ENCODE data around the gene FAM124A. TPM values are rescaled to one million over a fixed set of nuclear protein-coding genes. Genes with fewer than 3 reads are reported as not detected.

Gene FAM124A
- total and polyA plus RNA-seq, 2 of the 8 experiments (the other 6 are each of a cell fraction or from before 2014, with no cell fraction given), result 40.7 to 49.9 TPM

GRCh38 chr13:51249770-51250741 is 27.9 kb downstream of the FAM124A start:
- Histone ChIP-seq H3K14ac (ENCODE audit: insufficient read length) (no peak overlapping the region), H4K8ac (ENCODE audit: extremely low read depth, insufficient read depth, low read length) (no peak overlapping the region), H2AK5ac (ENCODE audit: low read depth, low read length) (no peak overlapping the region), H3K27me3 (replicated peaks in 1 of 4; ENCODE audit: control insufficient read depth in 3 of 4, extremely low read depth in 1 of 4, insufficient read depth in 3 of 4, low read length in 3 of 4) (no peaks in the 10 kb centered on the region), H2BK5ac (ENCODE audit: low read depth, low read length) (peak overlapping the region; percentile 38; the same call in 1 of the 2 replicates), H4K20me1 (replicated peaks in 1 of 2; ENCODE audit: control insufficient read depth in 1 of 2, insufficient read depth in 2 of 2, low read length in 2 of 2) (peaks cover 0 to 1% of the 10 kb centered on the region in 2 experiments), H3K4me3 (ENCODE audit: extremely low read depth in 1 of 4, insufficient read depth in 2 of 4, low read depth in 3 of 4, low read length in 4 of 4) (no peak overlapping the region), H2AFZ (ENCODE audit: low read length) (no peak overlapping the region), H3K4me1 (replicated peaks in 1 of 4; ENCODE audit: control insufficient read depth in 3 of 4, insufficient read depth in 4 of 4, low read length in 3 of 4) (peaks cover 5 to 30% (median 20%) of the 10 kb centered on the region in 4 experiments), H3K23ac (ENCODE audit: insufficient read length) (no peak overlapping the region), H3K18ac (ENCODE audit: extremely low read depth, low read length) (peak overlapping the region; percentile 34; the same call in 1 of the 2 replicates), H3K9ac (replicated peaks in 1 of 4; ENCODE audit: extremely low read depth in 1 of 4, low read depth in 3 of 4, low read length in 3 of 4) (no peak overlapping the region), H3K9me3 (ENCODE audit: insufficient read depth in 2 of 2, low read depth in 1 of 2, low read length in 1 of 2) (no peaks in the 10 kb centered on the region), H3K79me2 (ENCODE audit: control insufficient read depth in 1 of 2, insufficient read depth in 2 of 2, low read length in 2 of 2) (peaks cover 0 to 66% of the 10 kb centered on the region in 2 experiments; a peak in 2 of 4 replicates), H2BK20ac (ENCODE audit: low read length) (0 out of 2 replicates have a peak overlapping the region, but pooled peaks have one; percentile 73), H3K36me3 (ENCODE audit: control insufficient read depth in 2 of 4, insufficient read depth in 4 of 4, low read length in 3 of 4) (peaks cover 11 to 55% (median 26%) of the 10 kb centered on the region in 4 experiments), H2BK12ac (ENCODE audit: low read depth, low read length) (no peak overlapping the region), H2BK15ac (ENCODE audit: low read length) (peak overlapping the region; percentile 54), H4K5ac (ENCODE audit: insufficient read length, low read depth, low read length) (no peak overlapping the region), H2BK120ac (replicated peaks; ENCODE audit: low read depth, low read length) (no peak overlapping the region), H3K79me1 (ENCODE audit: low read depth, low read length) (peaks cover 10% of the 10 kb centered on the region), H3K56ac (replicated peaks; ENCODE audit: insufficient read length, low read depth, low read length) (no peak overlapping the region), H4K91ac (replicated peaks; ENCODE audit: insufficient read length, low read length) (no peak overlapping the region), H3K23me2 (ENCODE audit: low read depth, low read length) (no peaks in the 10 kb centered on the region), H3K27ac (ENCODE audit: low read depth, low read length) (no peak overlapping the region; the same call in 1 of the 2 replicates), H3K4ac (replicated peaks; ENCODE audit: insufficient read length, low read depth, low read length) (no peak overlapping the region), H3K4me2 (ENCODE audit: insufficient read depth in 1 of 2, low read depth in 2 of 2, low read length in 2 of 2) (no peak overlapping the region)
- 87% methylated on average over 4 of the region's 4 CpGs; no CpG with 5 or more reads in 1 of the 2 experiments for WGBS, 2 experiments (ENCODE audit: extremely low coverage in 1 of 2, insufficient coverage in 1 of 2, insufficient read length in 1 of 2, insufficient replicate concordance in 2 of 2, low coverage in 1 of 2, low lambda C conversion rate in 2 of 2, missing lambda C conversion rate in 1 of 2)
- TF ChIP-seq RAD21 (IDR thresholded peaks at IDR 0.05 in 1 of 2, conservative IDR thresholded peaks at IDR 0.05 in 1 of 2; ENCODE audit: low read depth in 2 of 2, low read length in 2 of 2) (peak; percentile 40 to 57), JUND (IDR thresholded peaks at IDR 0.05; ENCODE audit: low read length) (no peak), CTCF (IDR thresholded peaks at IDR 0.05; ENCODE audit: control extremely low read depth in 1 of 3, insufficient read depth in 1 of 3, low read depth in 1 of 3, low read length in 3 of 3) (peak in 1 of 3 experiments; percentile 82; a peak in 2 of 4 replicates), ZNF274 (IDR thresholded peaks at IDR 0.05; ENCODE audit: borderline replicate concordance, extremely low read depth, low read length) (no peak), CHD1 (IDR thresholded peaks at IDR 0.05; ENCODE audit: low read depth, low read length) (no peak), CEBPB (IDR thresholded peaks at IDR 0.05; ENCODE audit: low read depth, low read length) (no peak)
- POLR2A ChIA-PET (ENCODE audit: partially characterized antibody), result interaction anchor here (0.7 to 2.7 kb wide), 6 partner anchors 9 to 72 kb away, joined by 3 to 11 read pairs (median 4); no protein-coding TSS in a partner anchor
- CTCF ChIA-PET (ENCODE audit: partially characterized antibody), result interaction anchor here (0.6 to 5.7 kb wide), 22 partner anchors 8 to 101 kb away, joined by 3 to 56 read pairs (median 4); no protein-coding TSS in a partner anchor
- peak; percentile 85 for FAIRE-seq
- no peak for DNase-seq (ENCODE audit: low read depth in 1 of 2, low spot score in 2 of 2)

Measured in H1 (cell line).